B cell (primary cell): ENCODE data around the gene CEP112. TPM values are rescaled to one million over a fixed set of nuclear protein-coding genes. Genes with fewer than 3 reads are reported as not detected.

ENCODE experiments used
- ATAC-seq: fragments of 200-7000 bp; cut with Tn5 transposase; one replicate; pipeline ENCODE4 v1.10.0; 2021; ENCODE audit warnings: low read depth, mild to moderate bottlenecking, moderate number of reproducible peaks, moderate library complexity
- CTCF ChIA-PET: fragments of 350-600 bp; sonication (Branson Sonifier 250); formaldehyde crosslinking; loops from one replicate; lab custom pipeline; 2021; ENCODE audit warnings: antibody characterized with exemption, inconsistent platforms; lab: Charles Lee
- POLR2A ChIA-PET: fragments of 350-600 bp; sonication (Branson Sonifier 250); formaldehyde crosslinking; loops from one replicate; lab custom pipeline; 2021; ENCODE audit warnings: antibody characterized with exemption; lab: Charles Lee
- DNase-seq: peaks from one replicate; pipeline ENCODE4 v3.0.0; 2013
- H2AFZ ChIP-seq: 2 replicates; pipeline ENCODE4 v1.6.1; 2012; ENCODE audit warnings: mild to moderate bottlenecking, low read depth, low read length; ENCODE audit not compliant: insufficient read depth, poor library complexity, severe bottlenecking
- H3K27ac ChIP-seq, 2 donors: 1 replicate in 1 of 2; 2 replicates in 1 of 2; pipeline ENCODE4 v1.5.1; 2012 to 2013; ENCODE audit warnings: low read length in 2 of 2, mild to moderate bottlenecking in 2 of 2, moderate library complexity in 1 of 2
- H3K27me3 ChIP-seq, 4 experiments: fragments of 200-600 bp in 1 of 4; sonication (generic) in 1 of 4; replicated peaks in 1 of 4; 1 replicate in 2 of 4; 2 replicates in 2 of 4; pipeline versions ENCODE4 v1.6.1 to v1.7.0; 2013 to 2016; ENCODE audit warnings: low read length in 3 of 4, mild to moderate bottlenecking in 2 of 4, mixed read lengths in 1 of 4, moderate library complexity in 1 of 4; ENCODE audit not compliant: insufficient read depth in 4 of 4, control insufficient read depth in 3 of 4; ENCODE audit errors: control extremely low read depth in 1 of 4
- H3K36me3 ChIP-seq, 2 experiments: replicated peaks in 1 of 2; 1 replicate in 1 of 2; 2 replicates in 1 of 2; pipeline versions ENCODE4 v1.6.1 to v1.7.1; 2013; ENCODE audit warnings: low read length in 1 of 2; ENCODE audit not compliant: insufficient read depth in 2 of 2, control insufficient read depth in 1 of 2; ENCODE audit errors: control extremely low read depth in 1 of 2, extremely low read depth in 1 of 2
- H3K4me1 ChIP-seq, 2 donors: fragments of 200-600 bp in 1 of 2; sonication (generic) in 1 of 2; 1 replicate in 1 of 2; 2 replicates in 1 of 2; pipeline versions ENCODE4 v1.5.1 to v1.6.1; 2013 to 2017; ENCODE audit warnings: low read length in 2 of 2; ENCODE audit not compliant: control insufficient read depth in 2 of 2, insufficient read depth in 2 of 2
- H3K4me2 ChIP-seq: replicated peaks from 2 replicates; pipeline ENCODE3; 2012; ENCODE audit warnings: mild to moderate bottlenecking, low read depth, low read length; ENCODE audit not compliant: poor library complexity, severe bottlenecking
- H3K4me3 ChIP-seq, 5 experiments: fragments of 200-600 bp in 1 of 5; sonication (generic) in 1 of 5; 1 replicate in 3 of 5; 2 replicates in 2 of 5; pipeline versions ENCODE4 v1.5.1 to v1.7.0; 2011 to 2016; ENCODE audit warnings: low read length in 4 of 5, mild to moderate bottlenecking in 4 of 5, low read depth in 2 of 5, control low read depth in 1 of 5, moderate library complexity in 1 of 5; ENCODE audit not compliant: insufficient read depth in 1 of 5; ENCODE audit errors: control extremely low read depth in 1 of 5, extremely low read depth in 1 of 5
- H3K79me2 ChIP-seq: fragments of 200-600 bp; sonication (generic); one replicate; pipeline ENCODE4 v1.6.0; 2016; ENCODE audit warnings: low read length; ENCODE audit not compliant: control insufficient read depth, insufficient read depth
- H3K9ac ChIP-seq: fragments of 200-600 bp; sonication (generic); 2 replicates; pipeline ENCODE4 v1.6.1; 2017; ENCODE audit warnings: mild to moderate bottlenecking, low read length, moderate library complexity
- H3K9me3 ChIP-seq, 3 donors: one replicate each; pipeline versions ENCODE4 v1.6.1 to v1.7.1; 2013; ENCODE audit warnings: low read length in 2 of 3; ENCODE audit not compliant: control insufficient read depth in 2 of 3, insufficient read depth in 1 of 3; ENCODE audit errors: control extremely low read depth in 1 of 3
- H4K20me1 ChIP-seq: 2 replicates; pipeline ENCODE4 v1.6.0; 2012; ENCODE audit warnings: mild to moderate bottlenecking, low read length; ENCODE audit not compliant: insufficient read depth, control insufficient read depth, poor library complexity, severe bottlenecking
- H3K27ac Mint-ChIP-seq: one replicate; pipeline ENCODE4 v1.8.0; 2021; ENCODE audit warnings: mixed read lengths
- H3K27me3 Mint-ChIP-seq: one replicate; pipeline ENCODE4 v1.8.0; 2021; ENCODE audit warnings: mixed read lengths
- H3K4me1 Mint-ChIP-seq: one replicate; pipeline ENCODE4 v1.8.0; 2021; ENCODE audit warnings: mixed read lengths
- H3K4me3 Mint-ChIP-seq: one replicate; pipeline ENCODE4 v1.8.0; 2021; ENCODE audit warnings: mixed read lengths
- H3K9me3 Mint-ChIP-seq: one replicate; pipeline ENCODE4 v1.8.0; 2022; ENCODE audit warnings: mixed read lengths; ENCODE audit not compliant: insufficient read depth
- CTCF ChIP-seq: fragments of 200-600 bp; IDR thresholded peaks from one replicate; pipeline ENCODE4 v1.8.0; 2022; ENCODE audit warnings: antibody characterized with exemption, mild to moderate bottlenecking
- EZH2 ChIP-seq: IDR thresholded peaks from 2 replicates; pipeline ENCODE4 v1.6.1; 2012; ENCODE audit warnings: borderline replicate concordance, low read depth, mild to moderate bottlenecking, moderate library complexity, low read length; ENCODE audit not compliant: insufficient read depth, poor library complexity, severe bottlenecking
- WGBS: methylation state at CpG from one replicate; pipeline ENCODE4 v1.1.5; 2013; ENCODE audit warnings: missing lambda C conversion rate; ENCODE audit not compliant: insufficient coverage; 5-methylcytosine and 5-hydroxymethylcytosine counted together
- intact Hi-C: fragments of 100-400 bp; cut with micrococcal nuclease; formaldehyde crosslinking; loops from one replicate; pipeline ENCODE4 v1.10.0; 2022
- polyA plus RNA-seq: library from polyadenylated mRNA; depleted of rRNA; stranded (reverse); fragments of >200 nt; gene quantifications from 2 replicates; pipeline ENCODE4 v1.2.3, GENCODE V29; 2012
- total RNA-seq, 2 donors: library from RNA; stranded (reverse); fragments of 120-200 nt in 1 of 2; gene quantifications; 1 replicate in 1 of 2; 2 replicates in 1 of 2; pipeline versions ENCODE4 v1.2.3 to v1.2.4, GENCODE V29; 2013 to 2022

CEP112 gene
- total and polyA plus RNA-seq, 2 donors (not counting 1 experiment from before 2014, with no cell fraction given), result 0.57 to 4.6 TPM

DNA sequence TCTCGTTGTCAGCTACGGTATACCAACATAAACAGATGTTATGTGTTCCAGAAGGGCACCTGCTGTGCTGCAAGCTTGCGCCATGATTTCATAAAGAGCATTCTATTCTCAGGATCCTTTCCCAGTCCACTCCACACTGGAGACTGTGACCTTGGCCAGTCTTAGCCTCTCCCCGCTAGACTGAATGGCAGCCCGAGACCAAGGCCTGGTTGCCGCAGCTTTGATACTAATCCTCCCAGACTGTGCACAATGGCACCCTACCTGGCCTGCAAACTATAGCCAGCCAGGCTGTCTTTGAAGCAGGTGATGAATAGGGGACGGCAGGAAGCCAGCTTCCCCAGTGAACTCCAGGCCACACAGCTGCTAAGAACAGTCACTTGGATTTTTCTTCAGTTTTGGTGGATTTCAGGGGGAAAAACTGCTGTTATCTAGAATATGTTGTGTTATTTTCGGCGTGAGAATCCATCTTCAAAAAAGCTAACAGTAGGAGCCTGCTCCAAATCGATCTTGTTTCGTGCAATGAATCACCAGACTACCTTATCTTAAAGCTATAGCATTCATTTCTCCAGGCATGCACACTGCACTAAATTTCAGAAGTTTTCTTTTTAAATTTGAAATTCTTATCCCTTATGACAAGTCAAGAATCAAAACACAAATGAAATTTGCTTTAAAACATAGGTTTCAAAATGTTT is 289.0 kb downstream of the CEP112 start:
- Mint-ChIP-seq H3K9me3 (no peaks in the 10 kb centered on the region), H3K4me1 (no peaks in the 10 kb centered on the region), H3K27me3 (no peaks in the 10 kb centered on the region), H3K27ac (no peak overlapping the region), H3K4me3 (no peak overlapping the region)
- 97% methylated on average over 8 of the region's 11 CpGs for WGBS
- H3K27ac ChIP-seq, result no peak overlapping the region
- no peaks in the 10 kb centered on the region for H3K79me2 ChIP-seq
- no peaks in the 10 kb centered on the region for H3K36me3 ChIP-seq
- ChIA-PET POLR2A (no interaction called here), CTCF (interaction anchor here (1.1 kb wide), 1 partner anchor 10 kb away, joined by 3 read pairs; no protein-coding TSS in a partner anchor)
- H3K4me2 ChIP-seq, result no peak overlapping the region
- no peaks in the 10 kb centered on the region for H3K27me3 ChIP-seq
- TF ChIP-seq EZH2 (no peak), CTCF (no peak)
- H2AFZ ChIP-seq, result no peak overlapping the region
- H4K20me1 ChIP-seq, result no peaks in the 10 kb centered on the region
- no peak overlapping the region for H3K4me3 ChIP-seq
- DNase-seq (no peak), ATAC-seq (no peak)
- no peaks in the 10 kb centered on the region for H3K4me1 ChIP-seq
- no peaks in the 10 kb centered on the region for H3K9me3 ChIP-seq
- no peak overlapping the region for H3K9ac ChIP-seq
- intact Hi-C loops, result no loop called here

- H3K9me3 Mint-ChIP-seq, result no peaks in the 10 kb centered on the region
- no peak overlapping the region for H3K4me3 ChIP-seq
- CTCF ChIA-PET, result interaction anchor here (1.1 kb wide), 1 partner anchor 11 kb away, joined by 3 read pairs; no protein-coding TSS in a partner anchor
- intact Hi-C loops, result no loop called here
- 100% methylated on average over 8 of the region's 10 CpGs for WGBS
- no peak overlapping the region for H3K27ac Mint-ChIP-seq
- H3K4me3 Mint-ChIP-seq, result no peak overlapping the region
- no peaks in the 10 kb centered on the region for H3K9me3 ChIP-seq
- POLR2A ChIA-PET, result no interaction called here
- TF ChIP-seq CTCF (no peak), EZH2 (no peak)
- no peaks in the 10 kb centered on the region for H4K20me1 ChIP-seq
- no peaks in the 10 kb centered on the region for H3K79me2 ChIP-seq
- H3K27me3 Mint-ChIP-seq, result no peaks in the 10 kb centered on the region
- no peak overlapping the region for H3K9ac ChIP-seq
- no peaks in the 10 kb centered on the region for H3K4me1 ChIP-seq
- no peak overlapping the region for H3K27ac ChIP-seq
- no peaks in the 10 kb centered on the region for H3K27me3 ChIP-seq
- H3K4me1 Mint-ChIP-seq, result no peaks in the 10 kb centered on the region
- H3K4me2 ChIP-seq, result no peak overlapping the region
- no peak for DNase-seq
- ATAC-seq, result no peak
- no peak overlapping the region for H2AFZ ChIP-seq
- no peaks in the 10 kb centered on the region for H3K36me3 ChIP-seq
Observed at GRCh38 chr17:65902155-65902554, 289.8 kb downstream of the CEP112 start.
